ENCODE measurements around the gene LRP1B.
"Not testable (repeated sequence)": the region's sequence is repeated elsewhere in the genome, so short reads cannot be mapped to it uniquely, and the experiment has no call there.

The LRP1B gene

DNA sequence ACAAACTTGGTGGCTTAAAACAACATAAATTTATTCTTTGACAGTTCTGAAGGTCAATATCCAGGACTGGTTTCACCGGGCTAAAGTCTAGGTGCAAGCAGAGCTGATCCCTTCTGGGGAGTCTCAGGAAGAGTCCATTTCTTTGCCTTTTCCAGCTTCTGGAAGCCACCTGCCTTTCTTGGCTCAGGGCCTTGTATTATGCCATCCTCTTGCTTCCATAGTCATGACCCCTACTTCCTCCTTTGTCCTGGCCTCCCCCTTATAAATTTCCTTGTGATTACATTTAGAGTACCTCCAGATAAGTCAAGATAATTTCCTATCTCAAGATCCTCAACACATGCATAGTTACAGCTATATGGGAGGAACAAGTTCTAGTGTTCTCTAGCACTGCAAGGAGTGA, 1089.5 kb downstream of the LRP1B start:
- no peak for DNase-seq (ENCODE audit: low read depth in 2 of 2, low spot score in 1 of 2)

DNA sequence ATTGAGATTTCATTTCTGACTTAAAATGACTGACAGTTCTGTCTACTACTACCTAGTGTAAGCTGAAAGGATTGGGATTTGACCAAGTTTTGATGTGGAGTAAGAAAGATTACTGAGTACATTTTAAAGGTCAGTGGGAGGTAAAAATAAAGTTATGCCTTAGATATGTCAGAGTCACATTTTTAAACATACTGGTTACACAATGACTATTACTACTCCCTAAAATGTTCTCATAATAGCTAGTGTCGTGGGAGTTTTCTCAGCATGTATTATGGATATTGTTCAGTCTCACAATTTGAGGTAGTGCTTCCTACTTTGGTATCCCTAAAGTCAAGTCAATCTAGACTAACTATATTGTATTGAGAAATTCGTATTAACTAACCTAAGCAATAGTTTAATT, 1092.5 kb downstream of the LRP1B start:
- DNase-seq (ENCODE audit: low read depth in 2 of 2, low spot score in 1 of 2): no peak

DNA sequence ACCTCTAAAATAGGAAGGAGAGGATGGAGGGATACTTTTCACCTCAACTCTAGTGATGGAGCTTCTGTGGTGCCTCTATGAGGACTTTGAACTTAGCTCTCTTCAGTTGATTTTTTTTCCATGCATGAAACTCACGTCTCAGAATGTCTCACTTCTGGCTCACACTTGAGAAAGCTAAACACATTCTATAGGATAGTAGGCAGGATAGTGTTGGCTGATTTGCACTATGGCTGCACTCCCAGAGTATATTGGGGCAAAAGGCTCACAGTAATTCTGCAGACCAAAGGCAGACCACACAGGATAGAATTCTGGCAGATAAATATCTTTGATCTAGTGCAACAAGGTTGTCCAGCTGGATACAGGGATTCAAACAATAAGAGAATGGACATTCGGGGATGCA, 1093.5 kb downstream of the LRP1B start:
- DNase-seq (ENCODE audit: low read depth in 2 of 2, low spot score in 1 of 2): no peak

DNA sequence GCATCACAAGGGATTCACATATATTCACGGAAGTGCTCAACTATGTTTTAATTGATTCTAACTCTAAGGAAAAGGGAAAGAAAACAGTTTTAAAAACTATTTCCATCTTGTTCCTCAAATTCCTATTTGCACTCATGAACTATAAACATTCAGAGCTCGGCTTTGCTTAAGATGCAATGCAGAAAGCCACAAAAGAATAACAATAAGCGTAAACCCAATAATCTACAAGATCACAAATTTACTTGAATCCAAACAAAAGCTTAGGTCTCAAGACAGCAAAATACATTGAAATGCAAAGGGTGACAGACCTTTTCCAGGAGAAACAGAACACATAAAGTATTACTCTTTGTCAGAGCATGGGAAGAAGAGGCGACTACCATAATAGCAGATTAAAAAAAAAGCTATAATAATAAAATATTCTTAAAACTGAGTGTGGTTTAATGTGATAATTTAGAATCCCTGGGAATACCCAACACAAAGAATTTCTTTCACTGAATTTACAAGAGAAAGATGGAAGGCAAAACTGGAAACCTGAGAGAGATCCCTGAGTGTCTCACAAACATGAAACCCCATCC, 1094.9 kb downstream of the LRP1B start:
- no peak for DNase-seq (ENCODE audit: low read depth in 2 of 2, low spot score in 1 of 2)

DNA sequence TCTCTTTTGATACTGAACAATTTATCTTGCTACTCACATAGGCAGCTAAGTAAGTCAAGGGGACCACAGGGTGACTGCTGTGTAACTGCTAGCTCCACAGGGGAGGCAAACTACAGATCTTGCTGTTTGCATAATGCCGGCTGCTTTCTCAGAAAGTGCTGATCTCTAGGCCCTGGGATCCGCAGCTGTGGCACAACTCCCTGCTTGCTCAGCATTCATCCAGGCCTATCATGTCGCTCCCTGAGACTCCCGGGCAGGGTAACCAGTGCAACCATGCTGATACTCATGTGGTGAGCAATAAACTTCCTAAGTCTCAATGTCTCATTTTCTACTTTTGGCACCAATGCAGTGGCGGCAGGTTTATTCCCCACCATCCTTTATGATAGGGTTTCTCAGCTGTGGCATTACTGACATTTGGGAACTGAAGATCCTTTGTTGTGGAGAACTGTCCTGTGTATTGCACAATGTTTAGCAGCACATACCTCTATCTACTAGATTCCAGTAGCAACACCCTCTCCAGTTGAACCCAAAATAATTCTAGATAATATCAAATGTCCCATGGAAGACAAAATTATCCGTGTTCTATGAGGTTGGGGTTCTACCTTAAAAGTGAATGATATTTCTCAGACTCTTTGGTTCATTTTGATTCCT, 1101.3 kb downstream of the LRP1B start:
- no peak for DNase-seq (ENCODE audit: low read depth in 2 of 2, low spot score in 1 of 2)

DNA sequence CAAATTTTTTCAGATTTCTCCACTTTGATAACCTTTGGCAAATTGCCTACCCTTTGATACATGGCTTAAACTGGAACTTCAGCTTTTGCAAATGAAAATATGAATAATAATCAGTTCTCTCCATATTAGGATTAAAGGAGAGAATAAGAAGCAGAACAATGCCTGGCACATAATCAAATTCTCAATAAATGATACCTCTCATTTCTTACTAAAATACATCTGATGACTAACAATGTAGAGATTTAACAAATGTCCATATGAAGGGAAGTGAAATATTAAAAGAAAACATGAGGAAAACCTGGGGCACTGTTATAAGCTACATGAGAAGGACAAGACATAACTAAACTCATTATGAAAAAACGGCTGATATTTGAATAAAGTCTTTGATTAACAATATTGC, 1103.6 kb downstream of the LRP1B start:
- no peak for DNase-seq (ENCODE audit: low read depth in 2 of 2, low spot score in 1 of 2)

DNA sequence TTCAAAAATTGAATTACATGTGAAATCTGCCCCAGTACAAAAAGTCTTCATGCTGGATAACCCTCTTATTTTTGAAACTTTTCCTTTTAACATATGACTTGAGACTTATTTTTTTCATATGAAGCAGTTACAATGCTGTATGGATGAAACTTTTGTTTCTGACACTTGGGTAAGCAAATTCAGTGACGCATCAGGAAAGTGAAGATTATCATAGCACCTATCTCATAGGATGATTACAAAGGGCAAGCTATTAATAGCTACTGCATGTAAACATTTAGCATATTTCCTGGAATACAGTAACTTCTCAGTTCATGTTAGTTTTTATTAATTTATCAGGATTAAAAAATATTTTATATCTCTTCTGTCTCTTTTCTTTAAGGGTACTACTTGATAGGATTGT, 1109.2 kb downstream of the LRP1B start:
- no peak for DNase-seq (ENCODE audit: low read depth in 2 of 2, low spot score in 1 of 2)

DNA sequence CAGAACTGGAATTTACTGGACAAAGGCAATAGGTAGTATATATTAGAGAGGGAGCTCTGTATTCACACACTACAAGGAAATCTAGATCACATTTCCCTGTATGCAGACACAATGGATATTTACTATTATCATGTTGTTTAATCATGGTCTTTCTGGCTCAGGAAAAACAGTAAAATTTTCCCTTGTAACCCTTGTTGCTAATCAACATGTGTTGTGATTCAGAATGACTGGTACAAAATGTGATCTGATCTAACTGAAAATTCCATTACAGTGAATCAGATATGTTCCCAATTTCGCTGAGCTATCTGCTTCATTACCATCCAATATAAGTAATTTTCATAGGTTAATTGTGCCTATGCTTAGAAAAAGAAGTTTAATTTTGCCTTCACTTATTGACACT, 1109.7 kb downstream of the LRP1B start:
- DNase-seq (ENCODE audit: low read depth in 2 of 2, low spot score in 1 of 2): no peak

DNA sequence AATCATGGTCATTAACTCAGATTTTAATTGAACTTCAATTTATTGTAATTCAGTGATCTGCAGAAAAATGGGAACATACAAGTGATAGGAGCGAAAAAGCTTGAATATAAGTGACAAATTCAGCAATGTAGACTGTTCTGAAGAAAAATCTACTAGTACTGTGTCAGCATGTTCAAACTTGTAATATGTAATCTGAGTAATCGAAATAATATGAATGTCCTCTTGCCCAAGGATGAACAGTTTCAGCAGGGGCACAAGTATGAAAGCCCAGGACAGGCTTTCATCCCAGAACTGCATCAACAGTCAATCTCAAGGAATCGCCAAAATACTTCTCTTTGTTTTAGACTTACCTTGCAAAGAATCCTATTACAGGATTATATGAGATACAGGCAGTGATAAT, 1110.5 kb downstream of the LRP1B start:
- no peak for DNase-seq (ENCODE audit: low read depth in 2 of 2, low spot score in 1 of 2)

DNA sequence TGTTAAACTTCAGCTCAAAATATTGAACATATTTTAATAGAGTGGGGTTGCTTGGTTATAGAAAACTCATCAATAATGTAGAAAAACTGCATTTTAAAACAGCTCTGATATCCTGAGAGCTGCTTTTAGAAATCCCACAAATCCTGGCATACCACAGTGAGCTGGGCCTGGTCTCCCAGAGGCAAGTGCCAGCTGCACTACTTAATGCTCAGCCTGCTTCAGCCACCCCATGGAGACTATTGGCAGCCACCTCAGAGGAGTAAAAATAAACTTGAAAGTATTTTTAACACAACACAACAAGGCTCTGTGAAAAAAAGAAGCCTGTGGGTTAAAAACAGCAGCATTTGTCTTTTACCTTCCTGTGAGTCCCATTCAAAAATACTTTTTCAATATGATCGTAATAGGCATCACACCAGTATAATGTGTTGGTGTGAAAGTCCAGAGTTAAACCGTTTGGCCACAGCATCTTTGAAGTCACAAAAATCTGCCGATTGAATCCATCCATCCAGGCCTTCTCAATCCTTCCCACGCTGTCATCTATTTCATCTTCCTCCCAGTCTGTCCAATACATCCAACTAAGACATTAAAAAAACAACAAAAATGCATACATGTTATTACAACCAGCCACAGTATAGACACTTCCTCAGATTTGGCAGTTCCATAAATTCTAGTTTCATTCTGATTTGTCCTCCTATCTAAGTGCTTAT, 1115.3 kb downstream of the LRP1B start:
- no peak for DNase-seq (ENCODE audit: low read depth in 2 of 2, low spot score in 1 of 2)

DNA sequence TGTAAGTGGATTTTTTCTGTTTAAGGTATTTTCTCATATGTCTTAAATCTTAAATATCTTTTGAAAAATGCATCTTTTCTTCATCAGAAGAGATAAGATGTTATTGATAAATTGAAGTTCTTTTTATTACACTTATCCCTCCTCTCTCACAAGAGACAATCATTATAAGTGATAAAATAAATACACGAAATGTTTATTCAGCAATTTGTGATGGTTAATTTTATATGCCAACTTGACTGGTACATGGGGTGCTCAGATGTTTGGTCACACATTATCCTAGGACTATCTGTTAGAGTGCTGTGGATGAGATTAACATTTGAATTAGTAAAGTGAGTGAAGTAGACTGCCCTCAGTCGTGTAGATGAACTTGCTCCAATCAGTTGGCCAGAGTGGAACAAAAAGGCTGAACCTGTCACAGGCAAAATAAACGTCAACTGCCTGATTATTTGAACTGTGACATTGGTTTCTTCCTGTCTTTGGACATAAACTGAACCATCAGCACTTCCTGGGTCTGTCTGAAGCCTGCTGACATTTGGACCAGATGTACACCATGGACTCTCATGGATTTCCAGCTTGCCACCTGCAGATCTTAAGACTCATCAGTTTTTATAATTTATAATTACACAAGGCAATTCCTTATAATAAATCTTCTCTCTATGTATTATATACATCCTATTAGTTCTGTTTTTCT, 1126.7 kb downstream of the LRP1B start:
- DNase-seq (ENCODE audit: low read depth in 2 of 2, low spot score in 1 of 2): no peak

DNA sequence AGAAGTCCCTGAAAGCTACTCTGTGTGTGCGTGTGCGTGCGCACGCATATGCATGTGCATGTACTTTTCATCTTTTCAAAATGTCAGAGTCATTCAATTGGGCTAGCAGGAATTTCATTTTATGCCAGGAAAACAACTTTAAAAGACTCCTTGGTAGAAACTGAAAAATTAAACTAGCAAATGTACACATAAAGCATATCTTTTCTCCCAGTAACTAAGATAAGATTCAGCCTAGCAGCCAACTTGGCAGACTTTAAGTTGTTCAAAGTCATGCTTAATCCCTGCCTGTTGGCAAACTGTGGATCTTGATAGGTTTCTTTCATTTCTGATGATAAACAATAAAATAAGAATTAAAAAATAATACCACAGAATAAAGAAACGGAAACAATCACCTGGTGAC, 1129.1 kb downstream of the LRP1B start:
- DNase-seq (ENCODE audit: low read depth in 2 of 2, low spot score in 1 of 2): no peak

DNA sequence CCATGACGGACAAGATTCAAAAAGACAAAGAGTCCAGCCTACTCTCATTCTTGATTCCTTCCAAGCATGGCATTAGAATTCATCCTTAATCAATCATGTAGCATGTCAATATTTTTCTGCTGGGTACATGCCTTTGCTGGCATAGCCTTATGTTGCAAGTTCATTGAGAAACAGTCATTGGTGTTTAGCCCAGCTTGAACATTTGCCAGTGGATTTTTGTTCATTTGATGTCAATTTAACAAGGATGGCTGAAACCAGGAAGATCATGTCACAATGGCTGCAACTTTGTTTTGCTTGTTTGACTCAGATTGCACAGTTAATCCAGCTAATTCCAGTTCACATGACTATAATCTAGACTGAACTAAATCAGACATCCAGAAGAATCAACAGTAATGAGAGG, 1132.2 kb downstream of the LRP1B start:
- DNase-seq (ENCODE audit: low read depth in 2 of 2, low spot score in 1 of 2): no peak

DNA sequence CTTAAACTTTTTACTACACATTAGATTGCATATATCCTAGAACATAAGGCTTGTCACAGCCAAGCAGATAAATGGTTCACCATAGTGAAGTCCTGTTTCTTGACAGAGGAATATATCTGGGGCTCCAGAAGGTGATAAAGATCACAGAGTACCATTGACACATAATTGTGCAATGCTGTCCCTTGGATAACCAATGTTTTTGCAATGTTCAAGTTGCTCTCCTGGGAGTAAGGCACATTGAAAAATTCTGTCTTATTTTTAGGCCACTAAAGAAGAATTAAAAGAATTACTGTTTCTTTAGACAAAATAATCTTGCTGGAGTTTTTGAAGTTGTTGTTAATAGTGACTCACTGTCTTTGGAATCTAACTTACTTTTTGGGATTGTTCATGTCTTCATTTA, 1132.8 kb downstream of the LRP1B start:
- no peak for DNase-seq (ENCODE audit: low read depth in 2 of 2, low spot score in 1 of 2)

DNA sequence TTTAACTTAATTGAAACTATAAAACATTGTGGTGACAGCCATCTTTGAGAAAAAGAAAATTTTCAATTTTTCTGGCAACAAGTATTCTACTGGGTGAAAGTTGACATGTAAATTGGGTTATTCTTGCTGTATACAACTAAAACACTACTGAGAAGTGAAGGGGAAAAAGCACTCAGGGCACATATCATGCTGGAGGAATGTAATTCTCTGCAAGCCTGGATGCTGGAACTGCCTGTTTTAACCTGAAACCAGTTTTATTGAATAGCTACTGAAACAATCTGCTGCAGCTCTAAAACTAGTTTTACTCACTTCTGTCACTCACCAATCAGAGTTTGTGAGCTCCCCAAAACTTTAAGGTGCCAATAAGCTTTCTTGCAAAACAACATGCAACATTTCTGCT, 1136.0 kb downstream of the LRP1B start:
- no peak for DNase-seq (ENCODE audit: low read depth in 2 of 2, low spot score in 1 of 2)

DNA sequence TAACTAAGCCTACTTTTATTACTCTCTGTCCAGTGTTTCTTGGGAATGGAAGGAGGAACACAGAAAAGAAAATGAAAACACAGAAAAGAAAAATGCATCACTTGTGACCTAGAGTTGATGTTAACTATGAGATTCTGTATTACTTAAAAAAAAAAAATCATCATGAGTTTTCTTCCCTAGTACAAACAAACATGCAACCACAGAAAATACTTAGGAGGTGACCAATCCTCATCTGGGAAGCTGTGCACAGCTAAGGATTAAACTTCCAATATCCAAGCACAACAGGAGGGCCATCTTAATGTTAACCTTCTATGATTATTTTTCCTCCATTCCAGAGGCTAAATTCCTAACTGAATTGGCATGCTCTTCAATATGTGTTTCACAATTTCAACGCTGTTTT, 1140.4 kb downstream of the LRP1B start:
- no peak for DNase-seq (ENCODE audit: low read depth in 2 of 2, low spot score in 1 of 2)

DNA sequence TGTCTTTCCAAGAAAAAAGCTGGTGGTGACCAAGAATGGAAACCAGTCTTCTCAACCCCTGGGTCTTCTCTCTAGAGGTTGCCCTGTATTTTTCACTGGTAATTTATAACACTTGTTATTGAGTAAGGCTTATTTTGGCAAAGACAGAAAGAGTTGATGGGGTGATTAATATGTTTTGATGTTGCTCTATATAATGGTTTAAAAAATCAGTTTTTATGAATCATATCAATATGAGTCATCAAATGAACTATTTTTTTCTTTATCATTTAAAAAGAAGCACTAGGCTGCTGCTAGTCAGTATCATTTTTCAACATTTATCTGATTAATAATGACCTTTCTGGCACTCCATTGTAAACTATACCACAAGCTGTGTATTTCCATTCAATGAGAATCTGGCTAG, 1142.2 kb downstream of the LRP1B start:
- DNase-seq (ENCODE audit: low read depth in 2 of 2, low spot score in 1 of 2): no peak

DNA sequence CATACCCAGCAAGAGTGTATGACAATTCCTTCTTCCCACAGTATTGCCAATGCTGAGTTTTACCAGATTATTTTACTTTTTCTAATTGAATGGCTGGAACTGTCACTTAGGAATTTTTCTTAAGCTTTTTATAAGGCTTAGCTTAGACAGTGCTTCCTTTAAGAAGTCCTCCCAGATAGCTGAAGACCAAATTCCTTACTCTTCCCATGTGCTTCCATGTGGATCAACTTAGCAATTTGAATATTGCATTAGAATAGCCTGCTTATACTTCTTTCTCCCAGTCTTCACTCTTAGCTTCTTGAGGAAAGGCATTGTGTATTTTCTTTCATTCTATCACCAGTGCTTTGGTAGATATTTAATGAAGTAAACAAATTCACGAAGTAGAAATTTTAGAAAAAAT, 1144.4 kb downstream of the LRP1B start:
- DNase-seq (ENCODE audit: low read depth in 2 of 2, low spot score in 1 of 2): no peak

DNA sequence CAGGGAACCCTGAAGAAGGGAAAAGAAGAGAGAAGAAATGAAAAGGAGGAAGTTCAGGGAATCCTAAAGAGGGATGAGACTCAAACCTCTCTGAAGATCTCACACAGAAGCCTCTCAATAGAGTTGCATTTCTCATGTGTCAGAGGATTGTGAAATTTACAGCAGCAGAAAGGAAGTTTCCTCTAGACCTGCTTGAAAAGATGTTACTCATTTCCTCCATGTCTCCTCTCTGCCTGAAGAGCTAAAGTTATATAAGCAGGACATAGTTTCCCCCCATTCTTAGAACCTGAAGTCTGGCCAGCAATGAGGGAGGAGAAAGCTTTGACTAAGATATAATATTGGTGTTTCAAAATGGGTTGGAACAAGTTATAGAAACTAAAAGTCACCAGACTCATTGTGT, 1155.6 kb downstream of the LRP1B start:
- no peak for DNase-seq (ENCODE audit: low read depth in 2 of 2, low spot score in 1 of 2)

DNA sequence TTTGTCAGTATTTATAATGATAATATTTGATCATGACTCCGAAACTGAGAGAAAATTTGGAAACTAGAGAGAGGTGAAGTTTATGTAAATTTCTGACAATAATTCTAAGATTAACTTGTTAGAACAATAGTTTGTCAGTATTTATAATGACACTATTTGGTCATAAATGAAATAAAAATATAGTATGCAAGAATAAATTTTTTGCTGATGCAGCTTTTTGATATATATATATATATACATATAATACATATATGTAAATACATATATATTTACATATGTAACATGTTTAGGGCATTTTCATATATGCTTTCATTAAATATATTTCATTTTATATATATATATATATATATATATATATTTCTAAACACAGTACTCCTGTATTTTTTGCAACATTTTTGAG, 1158.1 kb downstream of the LRP1B start:
- DNase-seq (ENCODE audit: low read depth in 2 of 2, low spot score in 1 of 2): no peak

DNA sequence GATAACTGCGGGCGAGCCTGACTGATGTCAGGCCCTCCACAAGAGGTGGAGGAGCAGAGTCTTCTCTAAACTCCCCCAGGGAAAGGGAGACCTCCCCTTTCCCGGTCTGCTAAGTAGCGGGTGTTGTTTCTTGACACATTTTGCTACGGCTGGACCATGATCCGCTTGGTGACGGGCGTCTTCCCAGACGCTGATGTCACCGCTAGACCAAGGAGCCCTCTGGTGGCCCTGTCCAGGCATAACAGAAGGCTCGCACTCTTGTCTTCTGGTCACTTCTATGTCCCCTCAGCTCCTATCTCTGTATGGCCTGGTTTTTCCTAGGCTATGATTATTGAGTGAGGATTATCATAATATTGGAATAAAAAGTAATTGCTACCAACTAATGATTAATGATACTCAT, 1166.5 kb downstream of the LRP1B start:
- not testable (repeated sequence) for DNase-seq (ENCODE audit: low read depth in 2 of 2, low spot score in 1 of 2)

DNA sequence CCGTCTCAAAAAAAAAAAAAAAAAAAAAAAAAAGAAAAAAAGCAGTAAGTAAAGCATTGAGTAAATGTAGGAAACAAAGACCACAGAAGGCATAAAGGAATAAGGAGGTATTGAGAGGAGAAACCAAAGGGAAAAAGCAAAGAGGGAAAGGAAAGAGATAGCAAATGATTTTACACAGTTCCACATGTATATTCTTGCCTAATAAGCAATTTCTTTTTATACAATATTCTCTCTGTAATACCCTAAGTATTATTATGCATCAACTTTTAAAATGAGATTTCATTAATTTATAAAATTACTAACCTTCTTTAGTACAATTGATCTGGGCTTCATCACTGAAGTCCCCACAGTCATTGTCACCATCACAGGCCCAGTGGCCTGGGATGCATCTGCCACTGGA, 1180.9 kb downstream of the LRP1B start:
- DNase-seq (ENCODE audit: low read depth in 2 of 2, low spot score in 1 of 2): no peak

Measured in stimulated activated CD8-positive, alpha-beta memory T cell treated with anti-CD3 and anti-CD28 coated beads, Interleukin-4, amount 100 ng/mL, for 1 hour (primary cell).